HepG2 (cell line): Measurements from ENCODE around the gene SKP1. TPM values are rescaled to one million over a fixed set of nuclear protein-coding genes. Genes with fewer than 3 reads are reported as not detected.

ENCODE experiments used
- ATAC-seq: fragments of 200-7000 bp; cut with Tn5 transposase; 3 replicates; pipeline ENCODE4 v1.9.1; 2020; ENCODE audit warnings: mild to moderate bottlenecking, moderate library complexity
- BruUV-seq: library from RNA; stranded (reverse); fragments of 400-500 nt; replicated peaks from 2 replicates; lab custom pipeline; 2021; lab: Mats Ljungman, UMichigan
- CTCF ChIA-PET: fragments of 300-600 bp; formaldehyde crosslinking; extraction: SDS; loops from one replicate; lab custom pipeline; 2021; ENCODE audit warnings: low total read pairs, inconsistent platforms, low intra/inter-chr PET ratio; lab: Yijun Ruan, JAX
- POLR2A ChIA-PET: fragments of 350-600 bp; sonication (Branson Sonifier 250); formaldehyde crosslinking; loops from one replicate; lab custom pipeline; 2020; ENCODE audit warnings: antibody characterized with exemption, inconsistent platforms; lab: Yijun Ruan, JAX
- DNase-seq: peaks from one replicate; pipeline ENCODE4 v3.0.0-alpha.2; 2015; ENCODE audit warnings: low spot score
- FAIRE-seq: peaks from 3 replicates; lab custom pipeline; 2011; peaks lifted over from hg19 to GRCh38; lab: Jason Lieb, UNC
- H2AFZ ChIP-seq: one replicate; pipeline ENCODE4 v1.6.1; 2011; ENCODE audit warnings: low read length, inconsistent platforms
- H3K27ac ChIP-seq: fragments of 300-600 bp; 3 replicates; pipeline ENCODE4 v1.8.0; 2011; ENCODE audit warnings: mixed run types, mild to moderate bottlenecking, mixed read lengths, low read length, inconsistent platforms; ENCODE audit not compliant: insufficient read depth; ENCODE audit errors: extremely low read length
- H3K27me3 ChIP-seq, 2 experiments: fragments of 200-600 bp in 1 of 2; 2 replicates in 1 of 2; 3 replicates in 1 of 2; pipeline versions ENCODE4 v1.6.0 to v1.8.0; 2011; ENCODE audit warnings: low read length in 2 of 2, mild to moderate bottlenecking in 2 of 2, moderate library complexity in 2 of 2, inconsistent platforms in 1 of 2; ENCODE audit not compliant: insufficient read depth in 2 of 2, control insufficient read depth in 1 of 2
- H3K36me3 ChIP-seq, 2 experiments: fragments of 200-600 bp in 1 of 2; replicated peaks in 1 of 2; 2 replicates in 1 of 2; 3 replicates in 1 of 2; pipeline versions ENCODE4 v1.5.1 to v1.8.0; 2011; ENCODE audit warnings: low read length in 2 of 2, inconsistent platforms in 1 of 2; ENCODE audit not compliant: insufficient read depth in 2 of 2, control insufficient read depth in 1 of 2
- H3K4me1 ChIP-seq: 2 replicates; pipeline ENCODE4 v1.5.1; 2012; ENCODE audit warnings: low read length, inconsistent platforms; ENCODE audit not compliant: insufficient read depth
- H3K4me2 ChIP-seq: 2 replicates; pipeline ENCODE4 v1.6.0; 2011; ENCODE audit warnings: low read depth, low read length, inconsistent platforms
- H3K4me3 ChIP-seq, 3 experiments: fragments of 200-600 bp in 1 of 3; sonication (generic), shearing (Covaris generic) in 1 of 3; replicated peaks in 1 of 3; 2 replicates each; pipeline ENCODE4 v1.5.1; 2011 to 2016; ENCODE audit warnings: low read length in 3 of 3, inconsistent platforms in 2 of 3, low read depth in 2 of 3, mild to moderate bottlenecking in 2 of 3, control low read depth in 1 of 3, mixed read lengths in 1 of 3; ENCODE audit not compliant: insufficient read depth in 1 of 3
- H3K79me2 ChIP-seq: one replicate; pipeline ENCODE4 v1.6.1; 2011; ENCODE audit warnings: low read length, inconsistent platforms; ENCODE audit not compliant: insufficient read depth
- H3K9ac ChIP-seq: 2 replicates; pipeline ENCODE4 v1.6.0; 2011; ENCODE audit warnings: mild to moderate bottlenecking, low read depth, low read length, inconsistent platforms; ENCODE audit not compliant: insufficient read depth
- H3K9me3 ChIP-seq: 2 replicates; pipeline ENCODE4 v1.5.1; 2012; ENCODE audit warnings: mild to moderate bottlenecking, low read length
- H4K20me1 ChIP-seq: 2 replicates; pipeline ENCODE4 v1.6.0; 2011; ENCODE audit warnings: inconsistent platforms, mild to moderate bottlenecking, low read length, moderate library complexity; ENCODE audit not compliant: insufficient read depth
- CEBPG ChIP-seq: IDR thresholded peaks from 2 replicates; pipeline ENCODE4 v1.6.1; 2016
- ERF ChIP-seq: IDR thresholded peaks from 2 replicates; pipeline ENCODE4 v1.6.1; 2018; ENCODE audit warnings: missing biosample characterization, missing genetic modification reagents
- MED8 ChIP-seq: sonication (generic); formaldehyde crosslinking; IDR thresholded peaks from 2 replicates; pipeline ENCODE4 v1.8.1; 2023; ENCODE audit warnings: mild to moderate bottlenecking, missing genetic modification reagents; ENCODE audit not compliant: insufficient replicate concordance
- ZBTB4 ChIP-seq: sonication (generic); formaldehyde crosslinking; IDR thresholded peaks from 2 replicates; pipeline ENCODE4 v1.4.0; 2020; ENCODE audit warnings: missing genetic modification reagents, mild to moderate bottlenecking, borderline replicate concordance
- ZNF317 ChIP-seq: sonication (generic); formaldehyde crosslinking; IDR thresholded peaks from 2 replicates; pipeline ENCODE4 v1.5.0; 2020; ENCODE audit warnings: mild to moderate bottlenecking, missing genetic modification reagents
- ZNF580 ChIP-seq: IDR thresholded peaks from 2 replicates; pipeline ENCODE4 v1.6.1; 2016; ENCODE audit warnings: low read depth, borderline replicate concordance
- ZNF639 ChIP-seq: conservative IDR thresholded peaks from 2 replicates; pipeline ENCODE4 v1.6.1; 2018; ENCODE audit warnings: missing genetic modification reagents
- ZNF704 ChIP-seq: sonication (generic); formaldehyde crosslinking; IDR thresholded peaks from 2 replicates; pipeline ENCODE4 v1.8.1; 2023; ENCODE audit warnings: mild to moderate bottlenecking, inconsistent platforms, moderate library complexity, missing genetic modification reagents, borderline replicate concordance
- WGBS: methylation state at CpG from one replicate; pipeline ENCODE4 v1.1.6; 2017; ENCODE audit warnings: low lambda C conversion rate; 5-methylcytosine and 5-hydroxymethylcytosine counted together
- in situ Hi-C: cut with HindIII; loops from 2 replicates; pipeline ENCODE4 v1.10.0; 2017; ENCODE audit warnings: low pct_unique_long_range_greater_than_20kb; ENCODE audit not compliant: extremely low pct_ligation_motif_present
- intact Hi-C: fragments of 100-400 bp; cut with micrococcal nuclease; formaldehyde crosslinking; loops from one replicate; pipeline ENCODE4 v1.10.0; 2022; ENCODE audit not compliant: unreplicated experiment
- polyA plus RNA-seq, 8 experiments: library from polyadenylated mRNA; depleted of rRNA in 3 of 8; stranded (reverse) in 7 of 8; unstranded in 1 of 8; fragments of >200 nt; fragmentation: Illumina TruSeq in 4 of 8; extraction: Trizol in 4 of 8; gene quantifications; 2 replicates each; pipeline versions ENCODE4 v1.2.1 to v1.2.3, GENCODE V29; 2011 to 2016; ENCODE audit warnings: low read depth in 4 of 8, missing spikeins in 1 of 8, mixed read lengths in 1 of 8; ENCODE audit not compliant: insufficient read depth in 1 of 8
- total RNA-seq, 5 experiments: library from RNA; depleted of rRNA; stranded (reverse); fragments of >200 nt; fragmentation: Illumina TruSeq; extraction: Trizol; gene quantifications; 2 replicates each; pipeline ENCODE4 v1.2.3, GENCODE V29; 2016; ENCODE audit warnings: low read depth in 1 of 5

Gene SKP1
- total and polyA plus RNA-seq, 2 of the 13 experiments (the other 11 are each of a cell fraction or from before 2014, with no cell fraction given), result 134 to 340 TPM

- intact Hi-C loops, result no loop called here
- H3K4me3 ChIP-seq, result no peak overlapping the region
- H2AFZ ChIP-seq, result no peak overlapping the region
- DNase-seq (no peak), ATAC-seq (no peak), FAIRE-seq (no peak)
- peaks cover 14% of the 10 kb centered on the region for H3K4me1 ChIP-seq
- H3K36me3 ChIP-seq, result peaks cover 11 to 65% of the 10 kb centered on the region in 2 experiments; a peak in 4 of 5 replicates
- no peak overlapping the region for H3K9ac ChIP-seq
- no TSS peak for BruUV-seq
- ChIA-PET CTCF (interaction anchor here (1.3 kb wide), 1 partner anchor 97 kb away, joined by 4 read pairs; no protein-coding TSS in a partner anchor), POLR2A (interaction anchor here (1.9 kb wide), 1 partner anchor 97 kb away, joined by 4 read pairs; no protein-coding TSS in a partner anchor)
- H3K9me3 ChIP-seq, result no peaks in the 10 kb centered on the region
- no peak overlapping the region for H3K27ac ChIP-seq
- 94% methylated on average over 7 of the region's 7 CpGs for WGBS
- in situ Hi-C loops, result loop anchor here (5.0 kb wide), 1 partner anchor 94 kb away; no protein-coding TSS in a partner anchor
- TF ChIP-seq ZNF639 (CRISPR knock-in tag) (no peak), ZNF704 (no peak), MED8 (CRISPR knock-in tag) (no peak), ERF (CRISPR knock-in tag) (no peak), ZBTB4 (CRISPR knock-in tag) (no peak), ZNF580 (CRISPR knock-in tag) (no peak), CEBPG (CRISPR knock-in tag) (no peak), ZNF317 (CRISPR knock-in tag) (no peak)
- no peak overlapping the region for H3K4me2 ChIP-seq
- H4K20me1 ChIP-seq, result peaks cover 16% of the 10 kb centered on the region
- no peaks in the 10 kb centered on the region for H3K27me3 ChIP-seq
- no peaks in the 10 kb centered on the region for H3K79me2 ChIP-seq
Measured at GRCh38 chr5:134136771-134137170, 40.0 kb downstream of the SKP1 start.
